Endodermal cell (in vitro differentiated cells): ENCODE results near the gene GPR161. TPM values are rescaled to one million over a fixed set of nuclear protein-coding genes. Genes with fewer than 3 reads are reported as not detected.
A peak's percentile ranks its signal among the peaks of the same experiment; 100 is the strongest.

Experiments
- DNase-seq: peaks from one replicate; pipeline ENCODE4 v3.0.0-alpha.2; 2017
- H3K27ac ChIP-seq: 2 replicates; pipeline ENCODE4 v1.5.1; 2013; ENCODE audit warnings: mild to moderate bottlenecking, low read depth, low read length, moderate library complexity
- H3K27me3 ChIP-seq: 2 replicates; pipeline ENCODE4 v1.6.1; 2013; ENCODE audit warnings: mild to moderate bottlenecking, low read length, moderate library complexity; ENCODE audit not compliant: insufficient read depth, control insufficient read depth, poor library complexity, severe bottlenecking
- H3K36me3 ChIP-seq: 2 replicates; pipeline ENCODE4 v1.7.0; 2013; ENCODE audit warnings: mild to moderate bottlenecking, low read length, moderate library complexity; ENCODE audit not compliant: control insufficient read depth, insufficient read depth
- H3K4me1 ChIP-seq: one replicate; pipeline ENCODE4 v1.7.0; 2013; ENCODE audit warnings: low read length; ENCODE audit not compliant: control insufficient read depth, insufficient read depth
- H3K4me3 ChIP-seq: 2 replicates; pipeline ENCODE4 v1.5.1; 2013; ENCODE audit warnings: mild to moderate bottlenecking, low read length, moderate library complexity
- H3K9ac ChIP-seq: 2 replicates; pipeline ENCODE4 v1.6.1; 2013; ENCODE audit warnings: mild to moderate bottlenecking, low read length, moderate library complexity; ENCODE audit not compliant: poor library complexity, severe bottlenecking; ENCODE audit errors: extremely low read depth
- H3K9me3 ChIP-seq: 2 replicates; pipeline ENCODE4 v1.6.1; 2013; ENCODE audit warnings: mild to moderate bottlenecking, low read length, moderate library complexity; ENCODE audit not compliant: control insufficient read depth
- H3K27ac Mint-ChIP-seq: 2 replicates; pipeline ENCODE4 v1.8.0; 2020; ENCODE audit warnings: mixed read lengths
- H3K27me3 Mint-ChIP-seq: 2 replicates; pipeline ENCODE4 v1.8.0; 2021; ENCODE audit warnings: mild to moderate bottlenecking, mixed read lengths; ENCODE audit not compliant: insufficient read depth
- H3K36me3 Mint-ChIP-seq: 2 replicates; pipeline ENCODE4 v1.8.0; 2020; ENCODE audit warnings: low read depth, mixed read lengths
- H3K4me1 Mint-ChIP-seq: 2 replicates; pipeline ENCODE4 v1.8.0; 2020; ENCODE audit warnings: mixed read lengths
- H3K4me3 Mint-ChIP-seq: 2 replicates; pipeline ENCODE4 v1.8.0; 2020; ENCODE audit warnings: mild to moderate bottlenecking, moderate library complexity, mixed read lengths
- H3K9me3 Mint-ChIP-seq: 2 replicates; pipeline ENCODE4 v1.8.0; 2020; ENCODE audit warnings: mild to moderate bottlenecking, mixed read lengths
- WGBS, 2 experiments: methylation state at CpG; one replicate each; pipeline versions ENCODE4 v1.1.5 to v1.1.7; 2013; ENCODE audit warnings: missing lambda C conversion rate in 2 of 2, mixed read lengths in 1 of 2; ENCODE audit not compliant: insufficient coverage in 1 of 2, insufficient read length in 1 of 2; 5-methylcytosine and 5-hydroxymethylcytosine counted together
- total RNA-seq, 2 donors: library from RNA; stranded (reverse); fragmentation: NEBNext Ultra II Directional in 1 of 2; extraction: Animal tissue kit (Norgen Biotek cat#: 25700) in 1 of 2; gene quantifications; 2 replicates in 1 of 2; 3 replicates in 1 of 2; pipeline ENCODE4 v1.2.1, GENCODE V29; 2021
- TF ChIP-seq, protein P1 (sequence below): fragments of 200-600 bp; sonication (generic); conservative IDR thresholded peaks from 2 replicates; pipeline ENCODE4 v1.5.0; 2021; ENCODE audit warnings: antibody characterized with exemption, mild to moderate bottlenecking

GPR161 gene
- total RNA-seq, 2 donors from 2014 or later = 24.0 to 26.6 TPM

DNA sequence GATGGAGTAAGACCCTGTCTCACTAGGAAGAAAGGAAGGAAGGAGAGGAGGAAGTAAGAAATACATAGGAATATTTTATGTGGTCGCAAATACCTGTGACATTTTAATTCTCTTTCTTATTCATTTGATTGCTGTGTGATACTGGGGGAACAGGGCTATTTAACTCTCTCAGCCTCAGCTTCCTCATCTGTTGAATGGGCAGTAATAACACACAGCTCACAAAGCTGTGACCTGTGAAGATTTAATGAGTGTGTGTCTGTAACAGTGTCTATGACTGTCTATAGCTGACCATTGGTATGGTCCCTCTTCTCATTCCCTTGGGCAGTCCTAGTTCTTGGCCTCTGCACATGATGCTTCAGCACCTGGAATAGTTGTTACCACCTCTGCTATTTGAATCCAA is 13.6 kb upstream of the GPR161 start:
- Histone ChIP-seq H3K9ac (no peak overlapping the region), H3K4me1 (no peaks in the 10 kb centered on the region), H3K36me3 (no peaks in the 10 kb centered on the region), H3K4me3 (no peak overlapping the region), H3K27me3 (no peaks in the 10 kb centered on the region), H3K9me3 (no peaks in the 10 kb centered on the region), H3K27ac (no peak overlapping the region)
- no peak for DNase-seq
- peaks cover 9% of the 10 kb centered on the region for H3K4me1 Mint-ChIP-seq
- no peak overlapping the region for H3K27ac Mint-ChIP-seq
- H3K4me3 Mint-ChIP-seq = no peak overlapping the region
- H3K27me3 Mint-ChIP-seq = no peaks in the 10 kb centered on the region
- TF ChIP-seq, protein P1, sequence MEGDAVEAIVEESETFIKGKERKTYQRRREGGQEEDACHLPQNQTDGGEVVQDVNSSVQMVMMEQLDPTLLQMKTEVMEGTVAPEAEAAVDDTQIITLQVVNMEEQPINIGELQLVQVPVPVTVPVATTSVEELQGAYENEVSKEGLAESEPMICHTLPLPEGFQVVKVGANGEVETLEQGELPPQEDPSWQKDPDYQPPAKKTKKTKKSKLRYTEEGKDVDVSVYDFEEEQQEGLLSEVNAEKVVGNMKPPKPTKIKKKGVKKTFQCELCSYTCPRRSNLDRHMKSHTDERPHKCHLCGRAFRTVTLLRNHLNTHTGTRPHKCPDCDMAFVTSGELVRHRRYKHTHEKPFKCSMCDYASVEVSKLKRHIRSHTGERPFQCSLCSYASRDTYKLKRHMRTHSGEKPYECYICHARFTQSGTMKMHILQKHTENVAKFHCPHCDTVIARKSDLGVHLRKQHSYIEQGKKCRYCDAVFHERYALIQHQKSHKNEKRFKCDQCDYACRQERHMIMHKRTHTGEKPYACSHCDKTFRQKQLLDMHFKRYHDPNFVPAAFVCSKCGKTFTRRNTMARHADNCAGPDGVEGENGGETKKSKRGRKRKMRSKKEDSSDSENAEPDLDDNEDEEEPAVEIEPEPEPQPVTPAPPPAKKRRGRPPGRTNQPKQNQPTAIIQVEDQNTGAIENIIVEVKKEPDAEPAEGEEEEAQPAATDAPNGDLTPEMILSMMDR = no peak
- WGBS, 2 experiments = 88% methylated on average over 1 of the region's 1 CpG; no CpG with 5 or more reads in 1 of the 2 experiments
- H3K36me3 Mint-ChIP-seq = no peaks in the 10 kb centered on the region
- H3K9me3 Mint-ChIP-seq = no peaks in the 10 kb centered on the region

DNA sequence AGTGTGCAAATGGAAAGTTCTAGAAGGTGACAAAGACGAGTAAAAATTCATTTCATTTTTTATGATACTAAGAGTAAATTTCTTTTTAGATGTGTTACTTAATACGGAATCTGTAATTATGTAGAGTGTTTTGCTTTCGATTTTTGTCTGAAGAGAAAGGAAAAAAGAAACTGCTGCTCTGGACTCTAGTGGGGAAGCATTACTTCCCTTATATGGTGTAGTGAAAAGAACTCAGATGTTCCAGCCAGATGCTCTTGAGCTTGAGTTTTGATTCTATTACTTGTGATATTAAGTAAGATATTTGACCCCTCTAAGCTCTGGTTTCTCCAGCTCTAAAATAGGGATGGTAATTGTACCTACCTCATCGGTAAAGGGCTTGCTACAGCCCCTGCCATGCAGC is 12.2 kb upstream of the GPR161 start:
- Mint-ChIP-seq H3K4me1 (peaks cover 12% of the 10 kb centered on the region), H3K4me3 (no peak overlapping the region), H3K9me3 (no peaks in the 10 kb centered on the region), H3K36me3 (no peaks in the 10 kb centered on the region), H3K27ac (no peak overlapping the region), H3K27me3 (no peaks in the 10 kb centered on the region)
- WGBS, 2 experiments = 0 to 67% methylated on average over 1 to 4 of the region's 4 CpGs
- Histone ChIP-seq H3K27me3 (no peaks in the 10 kb centered on the region), H3K27ac (no peak overlapping the region), H3K9me3 (no peaks in the 10 kb centered on the region), H3K9ac (no peak overlapping the region), H3K4me1 (no peaks in the 10 kb centered on the region), H3K4me3 (no peak overlapping the region), H3K36me3 (no peaks in the 10 kb centered on the region)
- TF ChIP-seq, protein P1 = no peak
- DNase-seq = no peak

DNA sequence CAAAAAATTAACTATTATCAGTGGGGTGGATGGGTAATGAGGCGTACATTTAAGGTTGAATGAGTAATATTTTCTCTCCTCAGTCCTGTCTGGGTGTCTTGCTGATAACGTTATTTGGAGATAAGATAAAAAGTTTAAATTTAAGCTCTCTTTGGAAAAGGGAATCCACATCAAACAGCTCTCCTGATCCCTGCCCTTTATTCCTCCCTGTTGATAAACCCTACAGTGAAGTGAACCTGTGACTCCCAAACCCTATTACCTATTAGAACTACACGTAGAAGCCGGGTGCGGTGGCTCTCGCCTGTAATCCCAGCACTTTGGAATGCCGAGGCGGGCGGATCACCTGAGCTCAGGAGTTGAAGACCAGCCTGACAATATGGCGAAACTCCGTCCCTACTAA is 9.9 kb upstream of the GPR161 start:
- TF ChIP-seq, protein P1 = no peak

More for the DNA sequence above, 9.9 kb upstream of the GPR161 start:
- Mint-ChIP-seq H3K36me3 (no peaks in the 10 kb centered on the region), H3K4me3 (no peak overlapping the region), H3K27ac (peak overlapping the region; percentile 85), H3K4me1 (peaks cover 18% of the 10 kb centered on the region), H3K9me3 (no peaks in the 10 kb centered on the region), H3K27me3 (no peaks in the 10 kb centered on the region)
- Histone ChIP-seq H3K4me1 (no peaks in the 10 kb centered on the region), H3K9me3 (no peaks in the 10 kb centered on the region), H3K36me3 (no peaks in the 10 kb centered on the region), H3K27ac (no peak overlapping the region), H3K27me3 (no peaks in the 10 kb centered on the region), H3K4me3 (peak overlapping the region; percentile 37), H3K9ac (no peak overlapping the region)
- peak; percentile 81 for DNase-seq
- 53 to 55% methylated on average over 7 to 11 of the region's 11 CpGs for WGBS, 2 experiments
